ENCODE measurements around the gene RGR. TPM values are rescaled to one million over a fixed set of nuclear protein-coding genes. Genes with fewer than 3 reads are reported as not detected.

Gene RGR
- total RNA-seq, 1 experiment from 2014 or later: not detected

DNA sequence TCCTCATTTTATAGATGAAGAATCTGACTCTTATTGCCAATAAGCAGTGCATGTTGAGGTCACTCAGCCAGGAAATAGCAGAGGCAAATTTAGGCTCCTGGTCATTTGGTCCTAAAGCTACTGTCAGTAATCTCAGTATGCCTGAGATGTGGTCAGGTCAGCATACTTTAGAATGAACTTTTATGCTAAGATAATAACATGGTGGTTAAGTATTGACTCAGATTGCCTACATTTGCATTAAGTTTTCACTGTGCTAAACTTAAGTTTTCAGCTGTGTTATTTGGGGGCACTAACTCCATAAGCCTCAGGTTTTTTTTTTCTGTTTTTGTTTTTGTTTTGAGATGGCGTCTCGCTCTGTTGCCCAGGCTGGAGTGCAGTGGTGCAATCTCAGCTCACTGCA lies 47.6 kb downstream of the RGR start:
- no peak for ATAC-seq
- no peak overlapping the region for H3K27ac ChIP-seq (ENCODE audit: low read length)
- no peaks in the 10 kb centered on the region for H3K9me2 ChIP-seq (replicated peaks; ENCODE audit: low read length)
- CTCF ChIA-PET: no interaction called here
- POLR2A ChIA-PET (ENCODE audit: unreplicated experiment): no interaction called here
- peaks cover 5% of the 10 kb centered on the region; the same call in 1 of the 2 replicates for H3K27me3 ChIP-seq (ENCODE audit: low read length)
- intact Hi-C loops (cut with micrococcal nuclease): no loop called here
- no peaks in the 10 kb centered on the region for H3K36me3 ChIP-seq (ENCODE audit: low read depth, low read length)
- no peak overlapping the region for H3K4me3 ChIP-seq (ENCODE audit: low read length)
- no peaks in the 10 kb centered on the region for H3F3A ChIP-seq (ENCODE audit: low read length, unreplicated experiment)
- no peaks in the 10 kb centered on the region for H3K4me1 ChIP-seq (ENCODE audit: insufficient read depth, low read length)
- H3K9me3 ChIP-seq (ENCODE audit: low read length): no peaks in the 10 kb centered on the region
- H3K79me2 ChIP-seq (ENCODE audit: low read length): no peaks in the 10 kb centered on the region
- DNase-seq: no peak
- TF ChIP-seq EZH2phosphoT487 (IDR thresholded peaks at IDR 0.05; ENCODE audit: borderline replicate concordance, low read length) (no peak), EZH2 (IDR thresholded peaks at IDR 0.05; ENCODE audit: low read length, unreplicated experiment) (no peak)
- TF ChIP-seq, protein P1, sequence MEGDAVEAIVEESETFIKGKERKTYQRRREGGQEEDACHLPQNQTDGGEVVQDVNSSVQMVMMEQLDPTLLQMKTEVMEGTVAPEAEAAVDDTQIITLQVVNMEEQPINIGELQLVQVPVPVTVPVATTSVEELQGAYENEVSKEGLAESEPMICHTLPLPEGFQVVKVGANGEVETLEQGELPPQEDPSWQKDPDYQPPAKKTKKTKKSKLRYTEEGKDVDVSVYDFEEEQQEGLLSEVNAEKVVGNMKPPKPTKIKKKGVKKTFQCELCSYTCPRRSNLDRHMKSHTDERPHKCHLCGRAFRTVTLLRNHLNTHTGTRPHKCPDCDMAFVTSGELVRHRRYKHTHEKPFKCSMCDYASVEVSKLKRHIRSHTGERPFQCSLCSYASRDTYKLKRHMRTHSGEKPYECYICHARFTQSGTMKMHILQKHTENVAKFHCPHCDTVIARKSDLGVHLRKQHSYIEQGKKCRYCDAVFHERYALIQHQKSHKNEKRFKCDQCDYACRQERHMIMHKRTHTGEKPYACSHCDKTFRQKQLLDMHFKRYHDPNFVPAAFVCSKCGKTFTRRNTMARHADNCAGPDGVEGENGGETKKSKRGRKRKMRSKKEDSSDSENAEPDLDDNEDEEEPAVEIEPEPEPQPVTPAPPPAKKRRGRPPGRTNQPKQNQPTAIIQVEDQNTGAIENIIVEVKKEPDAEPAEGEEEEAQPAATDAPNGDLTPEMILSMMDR (conservative IDR thresholded peaks at IDR 0.05; ENCODE audit: low read depth, low read length): no peak
- H3K4me2 ChIP-seq (ENCODE audit: low read length): no peak overlapping the region
- no TSS peak for BruUV-seq (replicated peaks)
- no peak overlapping the region for H2AFZ ChIP-seq (ENCODE audit: low read length)
- no peaks in the 10 kb centered on the region for H4K20me1 ChIP-seq (ENCODE audit: low read length)
- no peak overlapping the region for H3K9ac ChIP-seq (ENCODE audit: low read length)

DNA sequence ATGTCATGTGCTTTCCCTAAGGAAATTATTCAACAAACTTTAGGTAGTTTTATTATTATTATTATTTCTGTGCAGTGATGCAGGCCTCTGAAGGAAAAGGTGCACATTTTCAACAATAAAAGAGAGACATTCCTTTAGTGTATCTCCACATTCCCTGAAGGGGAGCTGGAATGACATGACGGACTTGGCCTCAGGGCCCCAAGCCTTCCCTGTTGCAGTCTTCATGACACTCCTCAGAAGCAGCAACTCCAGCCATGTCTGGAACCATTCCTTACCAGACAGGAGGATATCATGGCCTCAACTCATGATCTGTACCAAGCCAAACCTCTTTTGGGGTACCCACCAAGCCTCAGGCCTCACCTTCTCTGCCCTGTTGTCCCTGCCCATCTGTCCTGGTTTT lies 48.3 kb downstream of the RGR start:
- Histone ChIP-seq H3K36me3 (ENCODE audit: low read depth, low read length) (no peaks in the 10 kb centered on the region), H3K9me3 (ENCODE audit: low read length) (no peaks in the 10 kb centered on the region), H3K27ac (ENCODE audit: low read length) (no peak overlapping the region), H3K9ac (ENCODE audit: low read length) (no peak overlapping the region), H3K4me1 (ENCODE audit: insufficient read depth, low read length) (no peaks in the 10 kb centered on the region), H4K20me1 (ENCODE audit: low read length) (no peaks in the 10 kb centered on the region), H3F3A (ENCODE audit: low read length, unreplicated experiment) (no peaks in the 10 kb centered on the region), H3K9me2 (replicated peaks; ENCODE audit: low read length) (no peaks in the 10 kb centered on the region), H3K27me3 (ENCODE audit: low read length) (peaks cover 8% of the 10 kb centered on the region), H3K79me2 (ENCODE audit: low read length) (no peaks in the 10 kb centered on the region), H2AFZ (ENCODE audit: low read length) (no peak overlapping the region), H3K4me2 (ENCODE audit: low read length) (no peak overlapping the region), H3K4me3 (ENCODE audit: low read length) (no peak overlapping the region)
- ChIA-PET POLR2A (ENCODE audit: unreplicated experiment) (no interaction called here), CTCF (no interaction called here)
- intact Hi-C loops (cut with micrococcal nuclease): no loop called here
- ATAC-seq (no peak), DNase-seq (no peak)
- no TSS peak for BruUV-seq (replicated peaks)
- TF ChIP-seq EZH2 (IDR thresholded peaks at IDR 0.05; ENCODE audit: low read length, unreplicated experiment) (no peak), EZH2phosphoT487 (IDR thresholded peaks at IDR 0.05; ENCODE audit: borderline replicate concordance, low read length) (no peak)
- TF ChIP-seq, protein P1 (conservative IDR thresholded peaks at IDR 0.05; ENCODE audit: low read depth, low read length): no peak

DNA sequence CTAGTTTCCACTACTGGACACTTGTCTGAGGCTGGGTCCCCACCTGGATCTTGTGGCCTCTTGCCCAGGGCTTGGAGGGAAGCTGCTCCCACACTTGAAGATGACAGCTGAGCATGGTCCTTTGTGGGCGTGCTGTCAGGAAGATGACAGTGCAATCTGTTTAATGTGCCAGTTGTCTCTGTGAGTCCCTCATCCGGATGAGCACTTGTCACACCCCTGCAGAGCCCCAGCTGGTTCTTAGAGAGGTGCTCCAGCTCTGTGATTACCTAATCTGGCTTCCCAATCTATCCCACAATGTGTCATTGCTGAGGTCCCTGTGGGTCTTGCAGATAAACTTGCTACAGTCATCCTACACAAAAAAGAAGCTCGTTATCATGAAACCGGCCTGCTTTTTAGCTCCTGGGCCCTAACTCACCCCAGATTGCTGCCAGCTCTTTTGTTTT lies 48.7 kb downstream of the RGR start:
- ChIA-PET POLR2A (ENCODE audit: unreplicated experiment) (no interaction called here), CTCF (no interaction called here)
- no peaks in the 10 kb centered on the region for H3K79me2 ChIP-seq (ENCODE audit: low read length)
- BruUV-seq (replicated peaks): no TSS peak
- no peak overlapping the region for H3K4me3 ChIP-seq (ENCODE audit: low read length)
- no peaks in the 10 kb centered on the region for H4K20me1 ChIP-seq (ENCODE audit: low read length)
- TF ChIP-seq EZH2 (IDR thresholded peaks at IDR 0.05; ENCODE audit: low read length, unreplicated experiment) (no peak), EZH2phosphoT487 (IDR thresholded peaks at IDR 0.05; ENCODE audit: borderline replicate concordance, low read length) (no peak)
- TF ChIP-seq, protein P1 (conservative IDR thresholded peaks at IDR 0.05; ENCODE audit: low read depth, low read length): no peak
- intact Hi-C loops (cut with micrococcal nuclease): no loop called here
- H3K4me1 ChIP-seq (ENCODE audit: insufficient read depth, low read length): no peaks in the 10 kb centered on the region
- no peaks in the 10 kb centered on the region for H3K36me3 ChIP-seq (ENCODE audit: low read depth, low read length)
- H3K9me2 ChIP-seq (replicated peaks; ENCODE audit: low read length): no peaks in the 10 kb centered on the region
- H3K9ac ChIP-seq (ENCODE audit: low read length): no peak overlapping the region
- ATAC-seq (no peak), DNase-seq (no peak)
- peaks cover 12% of the 10 kb centered on the region for H3K27me3 ChIP-seq (ENCODE audit: low read length)
- H3K27ac ChIP-seq (ENCODE audit: low read length): no peak overlapping the region
- H3K4me2 ChIP-seq (ENCODE audit: low read length): no peak overlapping the region
- H3F3A ChIP-seq (ENCODE audit: low read length, unreplicated experiment): no peaks in the 10 kb centered on the region
- H3K9me3 ChIP-seq (ENCODE audit: low read length): no peaks in the 10 kb centered on the region
- H2AFZ ChIP-seq (ENCODE audit: low read length): no peak overlapping the region

All from PC-3 (cell line).